Heart right ventricle (tissue), 16 donors: Measurements from ENCODE around the gene TMEM205. TPM values are rescaled to one million over a fixed set of nuclear protein-coding genes. Genes with fewer than 3 reads are reported as not detected.
"Not testable (repeated sequence)": the region's sequence is repeated elsewhere in the genome, so short reads cannot be mapped to it uniquely, and the experiment has no call there.

Source experiments
- ATAC-seq, 8 donors: fragments of 200-7000 bp; cut with Tn5 transposase; one replicate each; pipeline ENCODE4 v1.9.1; 2020; ENCODE audit warnings: mild to moderate bottlenecking in 8 of 8, moderate library complexity in 8 of 8, moderate number of reproducible peaks in 1 of 8
- DNase-seq, 2 donors: peaks; one replicate each; pipeline ENCODE4 v3.0.0-alpha.2; 2020
- H3K27ac ChIP-seq, 10 donors: fragments of 200-600 bp; sonication (generic) in 2 of 10; one replicate each; pipeline versions ENCODE4 v1.5.0 to v1.8.0; 2020 to 2022; ENCODE audit warnings: mild to moderate bottlenecking in 3 of 10
- H3K27me3 ChIP-seq, 7 donors: fragments of 200-600 bp; one replicate each; pipeline ENCODE4 v1.8.0; 2021 to 2022; ENCODE audit warnings: mild to moderate bottlenecking in 2 of 7
- H3K36me3 ChIP-seq, 9 donors: fragments of 200-600 bp; sonication (generic) in 1 of 9; one replicate each; pipeline versions ENCODE4 v1.5.0 to v1.8.0; 2020 to 2022; ENCODE audit warnings: mild to moderate bottlenecking in 2 of 9
- H3K4me1 ChIP-seq, 9 donors: fragments of 200-600 bp; sonication (generic) in 1 of 9; one replicate each; pipeline versions ENCODE4 v1.5.0 to v1.8.0; 2020 to 2022; ENCODE audit warnings: mild to moderate bottlenecking in 4 of 9
- H3K4me3 ChIP-seq, 10 donors: fragments of 200-600 bp; sonication (generic) in 2 of 10; one replicate each; pipeline versions ENCODE4 v1.5.0 to v1.8.0; 2020 to 2022; ENCODE audit warnings: mild to moderate bottlenecking in 7 of 10, moderate library complexity in 2 of 10
- H3K9me3 ChIP-seq, 11 donors: fragments of 200-600 bp in 10 of 11; sonication (generic) in 2 of 11; one replicate each; pipeline versions ENCODE4 v1.5.0 to v1.8.0; 2013 to 2022; ENCODE audit warnings: mild to moderate bottlenecking in 2 of 11, control low read depth in 1 of 11, moderate library complexity in 1 of 11
- CTCF ChIP-seq, 9 donors: fragments of 200-600 bp; sonication (generic) in 2 of 9; IDR thresholded peaks; one replicate each; pipeline versions ENCODE4 v1.5.0 to v1.8.0; 2021 to 2022; ENCODE audit warnings: antibody characterized with exemption in 9 of 9, mild to moderate bottlenecking in 5 of 9, moderate library complexity in 1 of 9
- WGBS, 2 donors: extraction: QIAGEN DNeasy Blood & Tissue Kit; methylation state at CpG; one replicate each; pipeline ENCODE4 v1.1.7; 2013; ENCODE audit warnings: inconsistent platforms in 1 of 2; 5-methylcytosine and 5-hydroxymethylcytosine counted together
- intact Hi-C, 10 donors: fragments of 100-400 bp; cut with DNase I; formaldehyde crosslinking; loops; one replicate each; pipeline versions ENCODE4 v1.11.1 to v1.14.2; 2022
- polyA plus RNA-seq, 2 donors: library from polyadenylated mRNA; stranded (reverse); fragments of 200-250 nt; gene quantifications; one replicate each; pipeline ENCODE4 v1.2.3, GENCODE V29; 2013
- total RNA-seq, 10 donors: library from RNA; stranded (reverse); fragmentation: NEBNext Ultra II Directional in 3 of 10; extraction: Animal tissue kit (Norgen Biotek cat#: 25700) in 3 of 10; gene quantifications; one replicate each; pipeline versions ENCODE4 v1.2.1 to v1.2.4, GENCODE V29; 2021 to 2023
- donor health status: Arrhythmogenic right ventricular cardiomyopathy.
- donor health status: ischemic (EF 13 %, LVEDD 7.1; RV severe dilation, severe dysfunction).
- donor health status: healthy with polysubstance abuse.
- donor health status: DM: no; HTN: yes; CAD: no.
- donor health status: DM: no; HTN: no; CAD: no.
- donor health status: ischemic (EF 25% LVEDD 6.9; RV normal size, moderate dysfunction).
- donor health status: ischemic (EF 25% LVEDD 5.7; RV mildly dilated, moderate dysfunction).
- donor health status: healthy.
- donor health status: DM: yes; HTN: yes; CAD: no.
- donor health status: Ischemic cardiomyopathy.
- donor health status: ischemic (EF 35%, LVEDD 5.7; RV mildly dilated, moderate dysfunction).
- donor health status: nonischemic (EF 11% LVEDD 7.7; RV severe dilation, severe dysfunction).
- donor health status: DM: yes; HTN: yes; CAD: no.
- donor health status: PGD.
- donor health status: ischemic (EF 29% LVEDD 5.4; RV normal size, mild dysfunction).
- donor health status: nonischemic (EF 23%, LVEDD 6.1; RV moderate dilation, normal function).

The TMEM205 gene
- total and polyA plus RNA-seq, 12 donors: 65.1 to 184 (median 88.8) TPM

DNA sequence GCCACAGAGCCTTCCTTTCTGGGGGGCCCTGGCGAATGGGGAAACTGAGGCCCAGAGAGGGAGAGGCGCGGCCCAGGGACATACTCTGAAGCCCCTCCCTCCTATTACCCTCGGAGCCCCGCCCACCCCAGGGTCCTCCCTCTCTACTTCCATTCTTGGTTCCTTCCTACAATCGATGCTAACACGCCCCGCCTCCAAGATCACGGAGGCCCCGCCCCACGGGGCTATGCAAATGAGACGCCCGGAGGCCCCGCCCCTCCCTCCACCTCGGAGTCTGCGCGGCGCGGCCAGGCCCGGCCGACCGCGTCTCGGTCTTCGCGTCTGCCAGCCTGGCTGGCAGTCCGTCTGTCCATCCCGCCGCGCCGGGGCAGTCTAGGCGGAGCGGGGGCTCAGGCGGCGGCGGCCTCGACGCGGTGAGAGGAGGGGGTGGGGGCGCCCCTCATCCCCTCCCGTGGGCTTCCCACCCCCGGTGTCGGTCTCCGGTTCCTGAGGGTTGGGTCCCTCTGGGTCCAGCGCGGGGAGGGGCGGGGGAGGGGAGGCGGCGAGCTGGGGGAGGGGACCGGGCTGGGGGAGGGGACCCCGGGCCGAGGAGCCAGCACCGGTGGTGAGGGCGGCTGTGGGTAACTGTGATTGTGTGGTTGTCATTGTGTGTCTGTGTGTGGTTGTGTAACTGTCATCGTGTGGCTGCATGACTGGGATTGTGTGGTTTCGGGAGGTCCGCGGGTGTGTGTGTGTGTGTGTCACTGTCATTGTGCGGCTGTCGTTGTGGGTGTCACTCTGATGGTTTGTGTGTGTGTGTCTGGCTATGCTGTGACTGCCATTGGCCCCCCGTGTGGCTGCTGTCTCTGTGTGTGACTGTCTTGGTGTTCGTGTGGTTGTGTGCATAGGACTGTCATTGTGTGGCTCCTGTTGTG lies 9.3 kb upstream of the TMEM205 start, which contains the start of gene PLPPR2:
PLPPR2 (plus strand) TSS at position 273 of the 914 bp plus-strand sequence. CDS start 2,242 bp downstream, outside the sequence.
- Histone ChIP-seq H3K27ac (peak within 1 kb of the TSS in 9 of 10 donors; percentile 30 to 86 (median 63)), H3K4me3 (peak within 1 kb of the TSS; percentile 51 to 71 (median 64)), H3K9me3 (no peaks in the 10 kb centered on the region), H3K4me1 (peaks cover 0 to 16% (median 6%) of the 10 kb centered on the region in 9 donors), H3K27me3 (no peaks in the 10 kb centered on the region), H3K36me3 (peaks cover 0 to 22% (median 0%) of the 10 kb centered on the region in 9 donors)
- no peak for TF ChIP-seq CTCF (IDR thresholded peaks at IDR 0.05)
- DNase-seq (peak; percentile 93 to 95), ATAC-seq (peak; percentile 92 to 97 (median 94))
- WGBS, 2 donors: 5 to 7% methylated on average over 56 to 62 of the region's 62 CpGs
- intact Hi-C loops: loop anchor here in 1 of 10 donors (10.0 kb wide), 1 partner anchor 61 kb away; the partner anchor contains the start of gene TSPAN16

GRCh38 chr19:11354102-11354501 lies 8.0 kb upstream of the TMEM205 start:
- H3K27me3 ChIP-seq, H3K36me3 ChIP-seq, ATAC-seq, H3K4me3 ChIP-seq, H3K9me3 ChIP-seq, H3K27ac ChIP-seq, DNase-seq: not testable (repeated sequence)
- WGBS, 2 donors: 96 to 98% methylated on average over 4 of the region's 4 CpGs
- H3K4me1 ChIP-seq: peaks cover 0 to 16% (median 6%) of the 10 kb centered on the region in 9 donors
- intact Hi-C loops: loop anchor here in 1 of 10 donors (10.0 kb wide), 1 partner anchor 59 kb away; the partner anchor contains the start of gene TSPAN16

GRCh38 chr19:11349171-11349570 lies 3.1 kb upstream of the TMEM205 start:
- H3K4me1 ChIP-seq: peaks cover 6 to 24% (median 19%) of the 10 kb centered on the region in 9 donors
- H3K9me3 ChIP-seq: peaks cover 0 to 12% (median 0%) of the 10 kb centered on the region in 11 donors
- WGBS, 2 donors: 89 to 91% methylated on average over 4 of the region's 4 CpGs
- H3K36me3 ChIP-seq: no peaks in the 10 kb centered on the region
- H3K4me3 ChIP-seq: no peak overlapping the region
- no peak for ATAC-seq
- H3K27me3 ChIP-seq: no peaks in the 10 kb centered on the region
- no peak for TF ChIP-seq CTCF (IDR thresholded peaks at IDR 0.05)
- no peak for DNase-seq
- no peak overlapping the region for H3K27ac ChIP-seq
- intact Hi-C loops: loop anchor here in 2 of 10 donors (10.0 kb wide), 2 partner anchors 54 to 214 kb away; partner anchors contain the start of gene TSPAN16 (in 1 of the 2)

DNA sequence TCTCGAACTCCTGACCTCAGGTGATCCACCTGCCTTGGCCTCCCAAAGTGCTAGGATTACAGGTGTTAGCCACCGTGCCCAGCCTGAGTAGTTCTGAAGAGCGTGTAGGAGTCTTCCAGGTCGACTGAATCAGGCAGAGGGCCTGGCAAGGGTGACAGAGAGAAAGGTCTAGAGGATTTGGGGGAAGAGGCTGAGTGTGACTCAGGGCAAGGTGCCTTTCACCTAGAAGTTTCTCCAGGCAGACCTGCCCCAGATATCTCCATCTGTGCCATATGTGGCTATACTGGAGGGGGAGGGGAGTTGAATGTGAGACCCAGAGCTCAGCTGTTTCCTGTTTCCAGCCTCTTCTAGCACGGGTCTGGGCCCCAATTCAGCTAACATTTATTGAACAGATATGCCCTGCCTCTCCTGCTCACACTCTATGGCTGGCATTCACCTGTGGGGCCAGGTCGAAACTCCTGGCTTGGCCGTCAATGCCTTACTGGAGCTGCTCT lies 1.5 kb upstream of the TMEM205 start:
- H3K27ac ChIP-seq: peak overlapping the region in 3 of 10 donors; percentile 72 to 80 (median 77)
- peaks cover 6 to 32% (median 25%) of the 10 kb centered on the region in 9 donors for H3K4me1 ChIP-seq
- H3K4me3 ChIP-seq: no peak overlapping the region
- no peak for DNase-seq
- no peak for TF ChIP-seq CTCF (IDR thresholded peaks at IDR 0.05)
- peaks cover 0 to 10% (median 0%) of the 10 kb centered on the region in 9 donors for H3K36me3 ChIP-seq
- peaks cover 0 to 12% (median 0%) of the 10 kb centered on the region in 11 donors for H3K9me3 ChIP-seq
- 81 to 82% methylated on average over 7 of the region's 7 CpGs for WGBS, 2 donors
- intact Hi-C loops: loop anchor here in 2 of 10 donors (10.0 kb wide), 2 partner anchors 53 to 213 kb away; partner anchors contain the start of gene TSPAN16 (in 1 of the 2)
- no peaks in the 10 kb centered on the region for H3K27me3 ChIP-seq
- no peak for ATAC-seq
